H1 (cell line): ENCODE measurements around the gene CYTH1.

Source experiments
- BCL11A ChIP-seq, 2 experiments: IDR thresholded peaks; one replicate each; pipeline ENCODE4 v1.6.1; 2011; ENCODE audit warnings: low read depth in 2 of 2, low read length in 2 of 2, mild to moderate bottlenecking in 2 of 2
- CBX8 ChIP-seq: fragments of 300-800, 300-1000 bp; sonication (generic); IDR thresholded peaks from 2 replicates; pipeline ENCODE4 v1.7.1; 2016; ENCODE audit warnings: low read depth, low read length, borderline replicate concordance
- EP300 ChIP-seq, 2 experiments: IDR thresholded peaks; 1 replicate in 1 of 2; 2 replicates in 1 of 2; pipeline ENCODE4 v1.6.1; 2011 to 2012; ENCODE audit warnings: low read depth in 2 of 2, low read length in 2 of 2, mild to moderate bottlenecking in 2 of 2, borderline replicate concordance in 1 of 2, inconsistent platforms in 1 of 2, moderate library complexity in 1 of 2
- FOSL1 ChIP-seq: IDR thresholded peaks from 2 replicates; pipeline ENCODE4 v1.6.1; 2011; ENCODE audit warnings: mild to moderate bottlenecking, low read depth, low read length, moderate library complexity; ENCODE audit not compliant: insufficient read depth
- KDM1A ChIP-seq: fragments of 200-600, 300-600 bp; sonication (generic); IDR thresholded peaks from 2 replicates; pipeline ENCODE4 v1.7.1; 2016; ENCODE audit warnings: mild to moderate bottlenecking, low read length, borderline replicate concordance
- POLR2A ChIP-seq, 2 experiments: IDR thresholded peaks; 1 replicate in 1 of 2; 2 replicates in 1 of 2; pipeline ENCODE4 v1.6.1; 2011; ENCODE audit warnings: low read depth in 2 of 2, low read length in 2 of 2, mild to moderate bottlenecking in 2 of 2; ENCODE audit errors: control extremely low read depth in 1 of 2
- POLR2AphosphoS5 ChIP-seq: IDR thresholded peaks from 2 replicates; pipeline ENCODE4 v1.6.1; 2011; ENCODE audit warnings: low read depth, low read length
- SIN3A ChIP-seq, 2 experiments: IDR thresholded peaks in 1 of 2; conservative IDR thresholded peaks in 1 of 2; 2 replicates each; pipeline ENCODE4 v1.6.1; 2011 to 2012; ENCODE audit warnings: low read length in 2 of 2, improper control_type of control experiment in 1 of 2, low read depth in 1 of 2, mild to moderate bottlenecking in 1 of 2
- SP1 ChIP-seq: IDR thresholded peaks from 2 replicates; pipeline ENCODE4 v1.6.1; 2011; ENCODE audit warnings: low read depth, low read length
- YY1 ChIP-seq: IDR thresholded peaks from 2 replicates; pipeline ENCODE4 v1.6.1; 2011; ENCODE audit warnings: low read depth, mild to moderate bottlenecking, low read length
- ZNF274 ChIP-seq: IDR thresholded peaks from 2 replicates; pipeline ENCODE4 v1.7.0; 2012; ENCODE audit warnings: low read length, borderline replicate concordance; ENCODE audit errors: extremely low read depth
- TF ChIP-seq, protein P1 (sequence below), 3 experiments: IDR thresholded peaks; 1 replicate in 2 of 3; 2 replicates in 1 of 3; pipeline versions ENCODE4 v1.5.1 to v1.6.1; 2011; ENCODE audit warnings: low read length in 3 of 3, mild to moderate bottlenecking in 3 of 3, inconsistent platforms in 2 of 3, low read depth in 1 of 3, moderate library complexity in 1 of 3; ENCODE audit not compliant: insufficient read depth in 1 of 3; ENCODE audit errors: control extremely low read depth in 1 of 3

DNA sequence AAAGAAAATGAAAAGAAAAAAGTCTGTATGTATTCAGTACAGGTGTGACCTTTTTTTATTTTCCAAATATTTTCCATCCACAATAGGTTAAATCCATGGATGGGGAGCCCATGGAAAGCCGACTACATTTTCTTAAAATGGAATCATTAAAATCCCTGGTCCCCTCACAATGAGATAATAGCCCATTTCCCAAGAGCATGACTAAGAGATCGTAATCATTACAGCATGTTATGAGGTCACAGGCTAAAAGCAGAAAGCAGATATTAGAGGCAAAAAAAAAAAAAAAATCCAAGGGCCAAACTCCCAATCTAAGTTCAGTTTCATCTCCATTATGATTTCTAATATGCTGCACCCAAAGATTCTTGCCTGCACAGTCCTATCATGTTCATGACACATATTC, 44.7 kb downstream of the CYTH1 start:
- TF ChIP-seq ZNF274 (no peak), SIN3A (conservative IDR thresholded peaks at IDR 0.05 in 1 of 2, IDR thresholded peaks at IDR 0.05 in 1 of 2; ENCODE audit: low read depth in 1 of 2, low read length in 2 of 2) (no peak), POLR2A (IDR thresholded peaks at IDR 0.05; ENCODE audit: control extremely low read depth in 1 of 2, low read depth in 2 of 2, low read length in 2 of 2) (no peak), SP1 (no peak), BCL11A (IDR thresholded peaks at IDR 0.05; ENCODE audit: low read depth in 2 of 2, low read length in 2 of 2) (no peak), POLR2AphosphoS5 (no peak), FOSL1 (no peak), KDM1A (no peak), EP300 (IDR thresholded peaks at IDR 0.05; ENCODE audit: borderline replicate concordance in 1 of 2, low read depth in 2 of 2, low read length in 2 of 2) (no peak), YY1 (no peak), CBX8 (no peak)
- TF ChIP-seq, protein P1, sequence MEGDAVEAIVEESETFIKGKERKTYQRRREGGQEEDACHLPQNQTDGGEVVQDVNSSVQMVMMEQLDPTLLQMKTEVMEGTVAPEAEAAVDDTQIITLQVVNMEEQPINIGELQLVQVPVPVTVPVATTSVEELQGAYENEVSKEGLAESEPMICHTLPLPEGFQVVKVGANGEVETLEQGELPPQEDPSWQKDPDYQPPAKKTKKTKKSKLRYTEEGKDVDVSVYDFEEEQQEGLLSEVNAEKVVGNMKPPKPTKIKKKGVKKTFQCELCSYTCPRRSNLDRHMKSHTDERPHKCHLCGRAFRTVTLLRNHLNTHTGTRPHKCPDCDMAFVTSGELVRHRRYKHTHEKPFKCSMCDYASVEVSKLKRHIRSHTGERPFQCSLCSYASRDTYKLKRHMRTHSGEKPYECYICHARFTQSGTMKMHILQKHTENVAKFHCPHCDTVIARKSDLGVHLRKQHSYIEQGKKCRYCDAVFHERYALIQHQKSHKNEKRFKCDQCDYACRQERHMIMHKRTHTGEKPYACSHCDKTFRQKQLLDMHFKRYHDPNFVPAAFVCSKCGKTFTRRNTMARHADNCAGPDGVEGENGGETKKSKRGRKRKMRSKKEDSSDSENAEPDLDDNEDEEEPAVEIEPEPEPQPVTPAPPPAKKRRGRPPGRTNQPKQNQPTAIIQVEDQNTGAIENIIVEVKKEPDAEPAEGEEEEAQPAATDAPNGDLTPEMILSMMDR (IDR thresholded peaks at IDR 0.05; ENCODE audit: control extremely low read depth in 1 of 3, insufficient read depth in 1 of 3, low read depth in 1 of 3, low read length in 3 of 3), result no peak
